Fibroblast of skin of back (primary cell): ENCODE measurements around the gene RICTOR.
A peak's percentile ranks its signal among the peaks of the same experiment; 100 is the strongest.

Experiments used
- DNase-seq: peaks from one replicate; pipeline ENCODE4 v3.0.0-alpha.2; 2013

Gene RICTOR

DNA sequence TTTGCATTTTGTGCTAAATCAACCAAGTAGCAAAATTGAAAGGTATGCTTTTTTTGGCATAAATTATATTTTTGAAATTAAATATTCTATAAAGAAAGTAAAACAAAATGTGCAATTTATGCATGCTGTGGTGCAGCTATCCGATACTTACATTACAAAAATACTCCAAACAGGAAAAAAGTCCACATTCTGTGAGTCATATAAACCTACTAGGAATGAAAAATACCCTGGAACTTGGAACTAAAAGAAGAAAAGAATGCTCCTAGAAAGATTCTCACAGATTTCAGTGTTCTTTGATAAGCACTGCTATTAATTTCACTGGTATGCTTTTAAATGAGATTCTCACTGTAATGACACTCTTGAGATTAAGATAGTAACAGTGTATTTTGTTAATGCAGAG lies 135.8 kb downstream of the RICTOR start:
- peak; percentile 61 for DNase-seq

DNA sequence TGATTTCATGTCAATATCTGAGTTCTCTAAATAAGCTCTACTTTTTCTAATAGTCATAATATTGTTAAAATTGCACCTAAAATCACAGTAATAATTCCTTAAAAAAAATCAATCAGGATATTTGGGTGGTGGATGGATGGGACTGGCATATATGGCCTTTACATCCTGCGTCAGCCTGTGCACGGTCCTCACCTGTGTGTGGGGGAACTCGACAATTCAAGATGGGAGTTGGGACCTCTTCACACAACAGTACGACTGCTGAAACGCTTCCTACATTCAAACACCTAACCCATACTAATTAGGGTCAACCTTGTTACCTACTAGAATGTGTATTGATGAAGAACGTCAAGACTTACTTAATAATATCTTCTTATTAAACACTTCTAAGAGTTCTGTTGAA lies 137.9 kb downstream of the RICTOR start:
- no peak for DNase-seq

GRCh38 chr5:38935437-38935836 lies 138.8 kb downstream of the RICTOR start:
- DNase-seq: no peak

DNA sequence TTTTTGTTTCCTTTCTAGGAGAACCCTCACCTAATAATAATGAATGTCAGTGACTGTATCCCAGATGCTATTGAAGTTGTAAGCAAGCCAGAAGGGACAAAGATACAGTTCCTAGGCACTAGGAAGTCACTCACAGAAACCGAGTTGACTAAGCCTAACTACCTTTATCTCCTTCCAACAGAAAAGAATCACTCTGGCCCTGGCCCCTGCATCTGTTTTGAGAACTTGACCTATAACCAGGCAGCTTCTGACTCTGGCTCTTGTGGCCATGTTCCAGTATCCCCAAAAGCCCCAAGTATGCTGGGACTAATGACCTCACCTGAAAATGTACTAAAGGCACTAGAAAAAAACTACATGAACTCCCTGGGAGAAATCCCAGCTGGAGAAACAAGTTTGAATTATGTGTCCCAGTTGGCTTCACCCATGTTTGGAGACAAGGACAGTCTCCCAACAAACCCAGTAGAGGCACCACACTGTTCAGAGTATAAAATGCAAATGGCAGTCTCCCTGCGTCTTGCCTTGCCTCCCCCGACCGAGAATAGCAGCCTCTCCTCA lies 141.3 kb downstream of the RICTOR start:
- DNase-seq: no peak

GRCh38 chr5:38931731-38932130 lies 142.5 kb downstream of the RICTOR start:
- DNase-seq: no peak

DNA sequence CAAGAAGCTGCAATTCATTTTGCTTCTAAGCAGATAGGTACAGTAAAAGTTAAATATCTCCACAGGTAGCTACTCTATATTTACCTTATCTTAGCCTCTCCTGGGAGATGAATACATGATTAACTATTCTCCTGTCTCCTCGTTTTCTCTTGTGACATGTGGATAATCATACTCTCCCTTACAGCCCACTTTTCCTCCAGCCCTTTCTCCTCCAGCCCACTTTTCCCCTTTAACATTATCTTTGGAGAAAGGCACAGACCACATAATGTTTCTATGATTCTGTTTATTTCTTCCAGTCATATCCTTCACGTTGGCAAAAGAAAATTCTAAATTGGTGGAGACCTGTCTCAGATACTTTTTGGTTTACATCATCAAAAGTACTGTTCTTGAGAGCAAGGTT lies 144.4 kb downstream of the RICTOR start:
- no peak for DNase-seq

DNA sequence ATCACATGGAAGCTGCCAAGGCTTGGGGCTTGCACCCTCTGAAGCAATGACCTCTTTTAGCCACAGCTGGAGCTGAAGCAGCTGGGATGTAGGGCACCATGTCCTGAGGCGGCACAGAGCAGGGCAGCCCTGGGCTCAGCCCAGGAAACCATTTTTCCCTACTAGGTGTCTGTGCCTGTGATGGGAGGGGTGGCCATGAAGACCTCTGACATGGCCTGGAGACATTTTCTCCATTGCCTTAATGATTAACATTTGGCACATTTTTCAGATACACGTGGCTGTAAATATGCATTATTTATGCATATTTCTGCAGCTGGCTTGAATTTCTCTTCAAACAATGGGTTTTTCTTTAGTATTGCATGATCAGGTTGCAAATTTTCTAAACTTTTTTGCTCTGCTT lies 146.7 kb downstream of the RICTOR start:
- no peak for DNase-seq

DNA sequence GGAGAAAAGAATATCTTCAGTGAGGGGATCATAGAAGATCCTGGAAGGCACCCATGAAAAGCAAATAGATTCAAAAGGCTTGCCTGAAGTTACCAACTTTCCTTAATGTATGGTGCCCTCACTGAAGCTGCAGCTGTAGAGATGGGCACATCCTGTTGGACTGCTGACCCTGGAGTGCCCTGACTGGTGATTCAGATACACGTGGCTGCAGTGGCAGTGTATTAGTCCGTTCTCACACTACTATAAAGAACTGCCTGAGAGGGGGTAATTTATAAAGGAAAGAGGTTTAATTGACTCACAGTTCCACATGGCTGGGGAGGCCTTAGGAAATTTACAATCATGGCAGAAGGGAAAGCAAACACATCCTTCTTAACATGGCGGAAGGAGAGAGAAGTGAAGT lies 148.1 kb downstream of the RICTOR start:
- peak; percentile 52 for DNase-seq

GRCh38 chr5:38925154-38925925 lies 148.9 kb downstream of the RICTOR start:
- peak; percentile 89 for DNase-seq

GRCh38 chr5:38923661-38924451 lies 150.3 kb downstream of the RICTOR start:
- no peak for DNase-seq

DNA sequence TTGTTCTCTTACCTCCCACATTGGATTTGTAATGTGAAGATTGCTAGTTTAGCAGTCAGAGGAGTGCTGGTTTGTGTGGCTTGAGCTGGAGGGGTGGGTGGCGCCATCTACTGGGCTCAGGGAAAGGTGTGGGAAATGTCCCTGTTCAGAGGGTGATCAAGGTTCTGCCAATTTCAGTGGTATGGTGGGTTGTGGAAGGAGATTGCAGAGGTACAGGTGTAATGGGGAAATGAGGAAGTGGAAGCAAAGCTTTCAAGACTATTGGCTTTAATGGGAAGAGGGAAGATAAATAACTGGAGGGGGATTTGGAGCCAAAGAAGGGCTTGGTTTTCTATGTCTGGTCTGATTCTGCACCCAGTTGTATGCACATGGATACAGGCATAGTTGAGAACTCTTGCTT lies 152.0 kb downstream of the RICTOR start:
- DNase-seq: peak; percentile 45

DNA sequence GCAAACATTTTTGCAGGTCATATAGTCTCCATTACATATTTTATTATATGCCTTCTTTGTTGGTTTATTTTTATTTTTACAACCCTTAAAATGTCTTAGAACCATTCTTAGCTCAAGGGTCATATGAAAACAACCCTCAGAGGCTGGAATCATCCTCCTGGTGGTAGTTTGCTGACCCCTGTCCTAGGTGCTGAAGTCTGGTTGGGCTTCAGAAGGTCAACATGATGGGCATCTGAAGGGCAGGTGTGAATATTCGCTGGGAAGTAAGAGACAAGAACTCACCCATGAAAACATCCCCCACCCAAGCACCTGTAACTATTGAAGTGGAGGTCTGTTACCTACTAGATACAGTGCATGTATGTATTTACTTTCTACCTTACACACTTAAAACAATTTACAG lies 153.0 kb downstream of the RICTOR start:
- no peak for DNase-seq

DNA sequence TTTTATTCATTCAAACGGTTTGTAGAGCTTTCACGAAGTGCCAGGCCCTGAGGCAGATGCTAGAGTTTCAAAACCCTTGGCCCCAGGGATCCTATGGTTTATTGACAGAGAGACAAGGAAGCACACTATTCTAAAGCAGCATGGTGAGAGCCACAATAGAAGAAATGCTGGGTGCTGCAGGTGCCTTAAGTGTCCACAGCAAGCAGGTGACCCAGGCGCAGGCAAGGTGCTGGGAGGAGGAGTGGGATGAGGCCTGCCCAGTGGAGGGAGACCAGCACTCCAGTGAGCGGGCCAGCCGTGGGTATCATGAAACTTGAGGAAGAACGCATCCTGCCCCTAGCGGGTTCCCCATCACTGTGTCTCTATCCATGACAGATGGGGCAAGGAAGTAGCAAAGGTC lies 157.4 kb downstream of the RICTOR start:
- DNase-seq: no peak

GRCh38 chr5:38913714-38914113 lies 160.5 kb downstream of the RICTOR start:
- DNase-seq: no peak

- DNase-seq: no peak
These were observed 162.3 kb downstream of the RICTOR start for GRCh38 chr5:38911933-38912332.

DNA sequence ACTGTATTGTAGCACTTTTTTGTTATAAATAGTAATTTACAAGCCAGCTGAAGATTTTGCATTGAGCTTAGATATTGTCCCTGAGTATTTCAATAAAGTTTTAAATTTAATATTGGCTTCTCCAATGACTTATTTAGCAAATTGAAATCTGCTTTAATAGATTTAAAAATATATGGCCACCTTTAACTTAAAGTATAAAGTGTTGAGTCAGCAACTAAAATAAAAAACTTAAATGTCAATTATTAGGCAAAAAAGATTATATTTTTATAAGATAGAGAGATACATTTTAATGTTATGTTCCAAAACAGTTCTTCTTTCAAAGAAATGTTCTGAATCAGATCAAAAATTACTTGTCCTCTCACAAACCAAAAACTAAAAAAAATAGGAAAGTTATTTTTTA lies 167.7 kb downstream of the RICTOR start:
- DNase-seq: no peak

DNA sequence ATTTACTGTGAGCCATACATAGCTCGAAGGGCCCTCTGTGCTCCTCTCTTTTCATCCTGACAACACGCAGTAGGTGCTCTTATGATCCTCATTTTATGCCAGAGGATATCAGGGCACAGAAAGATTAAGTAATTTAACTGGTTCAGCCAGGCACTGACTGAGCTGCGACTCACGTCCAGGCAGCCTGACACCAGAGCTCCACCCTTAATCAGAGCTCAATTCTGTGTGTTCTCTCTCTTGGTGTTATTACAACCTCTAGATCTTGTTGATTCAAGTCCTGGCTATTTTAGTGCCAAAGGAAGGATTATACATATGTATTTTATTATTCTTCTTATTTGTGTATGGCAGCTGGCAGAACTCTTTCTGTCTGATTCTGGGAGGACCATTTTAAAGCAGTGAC lies 168.7 kb downstream of the RICTOR start:
- DNase-seq: peak; percentile 71

- DNase-seq: no peak
These were observed 174.3 kb downstream of the RICTOR start for GRCh38 chr5:38899936-38900335.

DNA sequence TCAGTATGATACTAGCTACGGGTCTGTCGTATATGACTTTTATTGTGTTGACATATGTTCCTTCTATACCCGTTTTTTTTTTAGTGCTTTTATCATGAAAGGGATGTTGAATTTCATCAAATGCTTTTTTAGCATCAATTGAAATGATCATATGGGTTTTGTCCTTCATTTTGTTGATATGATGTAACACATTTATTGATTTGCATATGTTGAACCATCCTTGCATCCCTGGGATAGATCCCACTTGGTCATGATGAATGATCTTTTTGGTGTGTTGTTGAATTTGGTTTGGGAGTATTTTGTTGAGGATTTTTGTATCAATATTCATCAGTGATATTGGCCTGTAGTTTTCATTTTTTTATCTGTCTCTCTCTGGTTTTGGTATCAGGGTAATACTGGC lies 177.4 kb downstream of the RICTOR start:
- DNase-seq: no peak

DNA sequence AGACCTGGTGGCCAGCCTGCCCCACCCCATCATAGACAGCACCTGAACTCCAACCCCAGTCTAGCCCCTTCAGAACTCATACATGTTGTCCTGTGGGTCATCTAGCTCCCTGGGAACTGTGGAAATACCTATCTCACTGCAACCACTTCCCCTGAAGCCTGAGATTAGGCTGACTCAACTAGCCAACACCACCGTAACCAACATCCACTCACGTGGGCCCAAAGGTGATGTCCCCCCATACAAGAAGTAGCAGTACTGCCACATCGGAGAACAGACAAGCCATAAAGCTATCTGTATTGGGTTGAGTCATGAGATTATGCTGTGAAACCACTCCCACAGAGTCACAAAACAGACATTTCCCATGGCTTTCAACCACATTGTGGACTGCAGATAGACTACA lies 181.8 kb downstream of the RICTOR start:
- no peak for DNase-seq

DNA sequence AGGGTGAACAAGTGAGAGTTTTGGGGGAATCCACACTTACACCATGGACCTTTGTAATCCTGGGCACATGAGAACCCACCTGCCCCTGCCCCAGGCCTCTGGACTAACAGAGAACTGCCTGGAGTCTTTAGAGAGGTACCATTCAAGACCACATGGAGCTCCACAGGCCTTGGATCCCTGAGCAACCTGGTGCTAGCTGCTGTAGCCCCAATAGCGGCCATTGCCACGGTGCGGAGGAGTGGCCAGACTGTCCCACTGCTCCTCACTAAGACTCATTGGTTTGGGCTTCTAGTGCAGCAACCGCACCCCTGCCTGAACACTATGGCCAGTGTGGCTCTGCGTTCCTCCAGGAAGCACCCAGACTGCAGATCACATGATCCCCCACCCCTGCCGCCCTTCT lies 182.6 kb downstream of the RICTOR start:
- DNase-seq: no peak

DNA sequence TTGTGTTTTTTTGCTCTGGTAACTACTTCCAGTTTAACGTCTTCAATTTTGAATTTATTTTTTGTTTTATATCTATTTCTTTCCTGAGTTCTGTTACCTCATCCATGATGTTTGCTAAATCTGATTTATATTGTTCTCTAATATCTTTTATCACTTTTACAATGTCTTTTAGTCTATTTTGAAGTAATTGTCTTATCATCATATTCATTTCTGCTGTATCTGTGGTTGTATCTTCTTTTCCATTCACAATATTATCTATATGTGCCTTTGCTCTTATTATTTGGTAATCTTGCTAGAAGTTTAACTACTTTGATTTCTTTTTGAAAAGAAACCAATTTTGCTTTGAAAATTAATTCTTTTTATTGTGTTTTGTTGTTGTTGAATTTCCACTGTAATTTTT lies 184.8 kb downstream of the RICTOR start:
- no peak for DNase-seq

DNA sequence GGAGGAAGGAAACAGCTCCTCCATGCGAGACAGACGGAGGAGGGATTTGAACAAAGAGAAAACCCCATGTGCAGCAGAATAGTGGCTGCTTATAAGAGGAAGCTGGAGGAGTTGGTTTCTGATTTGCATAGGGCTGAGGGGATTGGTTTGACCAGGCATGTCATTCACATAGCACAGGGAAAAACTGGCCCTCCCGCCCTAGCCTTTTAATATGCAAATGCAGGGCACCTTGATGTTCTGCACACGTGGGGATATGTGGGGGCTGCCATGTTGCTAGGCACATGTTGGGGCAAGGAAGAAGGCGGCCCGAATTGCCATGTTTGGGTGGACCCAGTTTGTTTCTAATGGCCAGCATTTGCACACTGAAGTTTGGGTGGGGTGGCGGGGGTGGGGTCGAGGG lies 186.2 kb downstream of the RICTOR start:
- DNase-seq: no peak
